Stimulated activated CD4-positive, alpha-beta T cell treated with anti-CD3 and anti-CD28 coated beads, Interleukin-1b, Interleukin-23, amount 100 ng/mL, for 4 hours (primary cell): Measurements from ENCODE around the gene TANC1.

ENCODE experiments used
- DNase-seq, 2 donors: peaks; one replicate each; pipeline ENCODE4 v3.0.0-alpha.2; 2020; ENCODE audit warnings: low read depth in 2 of 2

TANC1 gene

GRCh38 chr2:159265171-159265576 is 296.7 kb downstream of the TANC1 start:
- no peak for DNase-seq

- DNase-seq, result no peak
Measured at GRCh38 chr2:159266554-159266953, 298.1 kb downstream of the TANC1 start.

- no peak for DNase-seq
Measured at GRCh38 chr2:159267921-159268320, 299.5 kb downstream of the TANC1 start.

GRCh38 chr2:159270744-159271379 is 302.4 kb downstream of the TANC1 start:
- DNase-seq, result no peak

GRCh38 chr2:159272156-159272555 is 303.7 kb downstream of the TANC1 start:
- no peak for DNase-seq

GRCh38 chr2:159275111-159275510 is 306.7 kb downstream of the TANC1 start:
- DNase-seq, result no peak

GRCh38 chr2:159279700-159280099 is 311.3 kb downstream of the TANC1 start:
- DNase-seq, result no peak

- no peak for DNase-seq
Measured at GRCh38 chr2:159281002-159281401, 312.6 kb downstream of the TANC1 start.
